Measurements from ENCODE around the gene SAMD10.

The SAMD10 gene

DNA sequence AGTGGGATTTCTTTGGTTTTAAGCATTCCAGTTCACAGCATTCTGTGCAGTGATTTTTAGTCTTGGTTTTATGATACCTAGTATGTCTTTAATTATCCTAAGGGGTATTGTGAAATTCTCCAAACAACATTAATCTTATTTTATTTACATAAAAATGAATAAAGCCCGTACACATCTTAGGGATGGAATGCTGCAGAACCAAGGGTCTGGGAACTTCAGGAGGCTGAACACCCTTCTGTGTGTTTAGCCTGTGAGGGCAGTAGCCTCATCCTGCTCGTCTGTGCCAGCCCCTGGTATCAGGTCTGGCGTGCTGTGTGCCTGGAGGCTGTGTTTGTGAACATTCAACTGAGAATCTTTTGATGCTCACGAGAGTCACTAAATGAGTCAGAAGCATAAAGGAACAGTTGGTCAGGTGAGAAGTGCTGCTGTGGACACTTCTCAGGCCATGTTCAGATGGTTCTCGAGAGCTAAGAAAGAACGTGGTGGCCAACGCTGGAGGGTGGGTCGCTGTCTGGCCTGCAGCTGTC is 31.3 kb upstream of the SAMD10 start:
- no peak for DNase-seq (ENCODE audit: low spot score)
- TF ChIP-seq CTCF (IDR thresholded peaks at IDR 0.05; ENCODE audit: extremely low read depth, insufficient read depth, missing control alignments): no peak
- in situ Hi-C loops (cut with MboI; ENCODE audit: low pct_unique_long_range_greater_than_20kb, low sequenced_read_pairs, unreplicated experiment): no loop called here

- no peak for TF ChIP-seq CTCF (IDR thresholded peaks at IDR 0.05; ENCODE audit: extremely low read depth, insufficient read depth, missing control alignments)
- no peak for DNase-seq (ENCODE audit: low spot score)
- in situ Hi-C loops (cut with MboI; ENCODE audit: low pct_unique_long_range_greater_than_20kb, low sequenced_read_pairs, unreplicated experiment): no loop called here
Measured at GRCh38 chr20:64009811-64010387, 30.5 kb upstream of the SAMD10 start.

DNA sequence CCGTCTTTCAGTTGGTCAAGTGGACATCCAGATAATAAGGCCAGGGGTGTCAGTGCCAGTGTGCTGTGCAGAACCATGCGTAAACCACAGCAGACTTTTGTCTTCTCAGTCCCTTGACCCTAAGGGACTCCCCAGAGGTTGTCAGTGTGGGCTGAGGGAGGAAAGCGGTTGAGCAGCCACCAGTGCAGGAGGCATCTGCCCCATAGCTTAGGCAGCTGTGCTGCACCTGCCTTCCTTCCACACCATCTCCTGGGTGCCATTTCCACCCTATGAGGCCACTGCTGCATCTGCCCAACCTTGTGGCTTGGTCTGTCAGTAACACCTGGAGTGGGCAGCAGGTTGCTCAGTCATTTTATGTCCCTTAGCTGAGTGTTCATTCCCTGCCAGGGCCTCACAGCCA is 27.5 kb upstream of the SAMD10 start:
- DNase-seq (ENCODE audit: low spot score): no peak
- TF ChIP-seq CTCF (IDR thresholded peaks at IDR 0.05; ENCODE audit: extremely low read depth, insufficient read depth, missing control alignments): no peak
- in situ Hi-C loops (cut with MboI; ENCODE audit: low pct_unique_long_range_greater_than_20kb, low sequenced_read_pairs, unreplicated experiment): no loop called here

GRCh38 chr20:64006490-64006889 is 27.0 kb upstream of the SAMD10 start:
- no peak for DNase-seq (ENCODE audit: low spot score)
- TF ChIP-seq CTCF (IDR thresholded peaks at IDR 0.05; ENCODE audit: extremely low read depth, insufficient read depth, missing control alignments): no peak
- in situ Hi-C loops (cut with MboI; ENCODE audit: low pct_unique_long_range_greater_than_20kb, low sequenced_read_pairs, unreplicated experiment): no loop called here

- in situ Hi-C loops (cut with MboI; ENCODE audit: low pct_unique_long_range_greater_than_20kb, low sequenced_read_pairs, unreplicated experiment): no loop called here
- TF ChIP-seq CTCF (IDR thresholded peaks at IDR 0.05; ENCODE audit: extremely low read depth, insufficient read depth, missing control alignments): no peak
- DNase-seq (ENCODE audit: low spot score): no peak
Measured at GRCh38 chr20:64005394-64005793, 26.0 kb upstream of the SAMD10 start.

- no peak for DNase-seq (ENCODE audit: low spot score)
- in situ Hi-C loops (cut with MboI; ENCODE audit: low pct_unique_long_range_greater_than_20kb, low sequenced_read_pairs, unreplicated experiment): no loop called here
- TF ChIP-seq CTCF (IDR thresholded peaks at IDR 0.05; ENCODE audit: extremely low read depth, insufficient read depth, missing control alignments): no peak
Measured at GRCh38 chr20:64003960-64004725, 24.7 kb upstream of the SAMD10 start.

Data from GM13977 (cell line).